Measurements from ENCODE around the gene LCMT1. TPM values are rescaled to one million over a fixed set of nuclear protein-coding genes. Genes with fewer than 3 reads are reported as not detected.
"Not testable (repeated sequence)": the region's sequence is repeated elsewhere in the genome, so short reads cannot be mapped to it uniquely, and the experiment has no call there.

Gene LCMT1
- total RNA-seq = 10 to 100 TPM; 37.9 to 41.3 TPM

GRCh38 chr16:25111403-25112166 is at the start of gene LCMT1:
TSS of gene LCMT1 (plus strand) at chr16:25111742. CDS start at chr16:25111884, 142 bp downstream.
- Mint-ChIP-seq H3K27ac (peak within 1 kb of the TSS; percentile 98), H3K4me1 (ENCODE audit: low read depth) (peaks cover 40% of the 10 kb centered on the region), H3K36me3 (ENCODE audit: low read depth) (peaks cover 7% of the 10 kb centered on the region), H3K9me3 (ENCODE audit: insufficient read depth) (no peaks in the 10 kb centered on the region), H3K4me3 (peak within 1 kb of the TSS; percentile 86), H3K27me3 (ENCODE audit: low read depth) (no peaks in the 10 kb centered on the region)
- POLR2A ChIA-PET = interaction anchor here (0.6 to 7.9 kb wide), 12 partner anchors 15 to 147 kb away, joined by 3 to 80 read pairs (median 6); partner anchors contain the start of gene ARHGAP17
- CTCF ChIA-PET = interaction anchor here (0.8 to 7.4 kb wide), 12 partner anchors 15 to 571 kb away, joined by 3 to 127 read pairs (median 4); no protein-coding TSS in a partner anchor
- DNase-seq = peak; percentile 96
- peak; percentile 96 for ATAC-seq

DNA sequence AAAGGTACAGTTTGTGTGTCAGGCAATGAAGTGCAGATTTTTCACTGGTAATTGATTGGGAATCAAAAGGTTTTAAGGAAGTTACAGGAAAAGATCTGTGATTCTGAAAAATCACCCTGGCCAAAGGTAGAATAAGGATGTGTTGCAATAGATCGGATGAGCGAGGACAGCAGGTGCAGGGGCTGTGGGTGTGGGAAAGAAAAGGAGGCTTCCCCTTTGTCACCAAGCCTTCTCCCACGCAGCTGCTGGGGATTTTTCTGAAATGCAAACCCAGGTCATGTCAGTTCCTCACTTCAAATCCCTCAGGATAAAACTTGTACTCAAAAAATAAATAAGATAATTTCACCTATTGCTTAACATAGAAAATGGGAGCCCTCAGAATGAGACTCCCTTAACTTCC is 48.4 kb upstream of the LCMT1 start:
- Mint-ChIP-seq H3K4me3 (no peak overlapping the region), H3K27ac (peak overlapping the region; percentile 70), H3K4me1 (ENCODE audit: low read depth) (peaks cover 71% of the 10 kb centered on the region), H3K27me3 (ENCODE audit: low read depth) (no peaks in the 10 kb centered on the region), H3K36me3 (ENCODE audit: low read depth) (peaks cover 12% of the 10 kb centered on the region), H3K9me3 (ENCODE audit: insufficient read depth) (no peaks in the 10 kb centered on the region)
- POLR2A ChIA-PET = interaction anchor here (1.0 to 3.9 kb wide), 4 partner anchors 14 to 48 kb away, joined by 3 to 30 read pairs (median 5); no protein-coding TSS in a partner anchor
- no peak for DNase-seq
- ATAC-seq = no peak
- CTCF ChIA-PET = interaction anchor here (1.4 kb wide), 1 partner anchor 44 kb away, joined by 4 read pairs; no protein-coding TSS in a partner anchor

DNA sequence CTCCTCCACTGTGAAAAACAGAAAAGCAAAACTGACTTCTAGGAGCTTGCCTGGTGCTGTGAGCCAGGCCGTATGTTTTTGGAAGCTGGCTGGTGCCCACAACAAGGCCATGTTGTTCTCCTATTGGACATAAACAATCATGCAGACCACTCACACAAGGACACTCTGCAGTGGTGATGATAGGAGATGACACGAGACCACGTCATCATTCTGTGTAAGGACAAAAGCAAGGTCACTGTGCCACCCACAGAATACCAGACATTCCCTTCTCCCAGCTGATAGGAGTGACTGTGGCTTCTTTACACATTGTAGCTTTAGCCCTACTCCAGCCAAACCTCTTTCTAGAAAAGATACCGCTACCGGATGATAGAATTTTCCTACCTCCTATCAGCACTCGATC is 47.7 kb upstream of the LCMT1 start:
- POLR2A ChIA-PET = interaction anchor here (1.0 to 3.9 kb wide), 4 partner anchors 15 to 47 kb away, joined by 3 to 30 read pairs (median 5); no protein-coding TSS in a partner anchor
- ATAC-seq (no peak), DNase-seq (no peak)
- no peak overlapping the region for H3K4me3 Mint-ChIP-seq
- CTCF ChIA-PET = interaction anchor here (1.4 kb wide), 1 partner anchor 43 kb away, joined by 4 read pairs; no protein-coding TSS in a partner anchor
- H3K27ac Mint-ChIP-seq = peak overlapping the region; percentile 70
- H3K9me3 Mint-ChIP-seq (ENCODE audit: insufficient read depth) = no peaks in the 10 kb centered on the region
- H3K36me3 Mint-ChIP-seq (ENCODE audit: low read depth) = peaks cover 17% of the 10 kb centered on the region
- H3K4me1 Mint-ChIP-seq (ENCODE audit: low read depth) = peaks cover 71% of the 10 kb centered on the region
- H3K27me3 Mint-ChIP-seq (ENCODE audit: low read depth) = no peaks in the 10 kb centered on the region

GRCh38 chr16:25064281-25064680 is 47.3 kb upstream of the LCMT1 start:
- not testable (repeated sequence) for DNase-seq; H3K4me3 Mint-ChIP-seq; ATAC-seq; H3K27me3 Mint-ChIP-seq (ENCODE audit: low read depth); H3K9me3 Mint-ChIP-seq (ENCODE audit: insufficient read depth)
- POLR2A ChIA-PET = interaction anchor here (1.0 to 4.0 kb wide), 4 partner anchors 15 to 47 kb away, joined by 3 to 28 read pairs (median 5); no protein-coding TSS in a partner anchor
- peaks cover 17% of the 10 kb centered on the region for H3K36me3 Mint-ChIP-seq (ENCODE audit: low read depth)
- peaks cover 71% of the 10 kb centered on the region for H3K4me1 Mint-ChIP-seq (ENCODE audit: low read depth)
- H3K27ac Mint-ChIP-seq = peak overlapping the region; percentile 51
- CTCF ChIA-PET = interaction anchor here (1.4 kb wide), 1 partner anchor 43 kb away, joined by 4 read pairs; no protein-coding TSS in a partner anchor

- Mint-ChIP-seq H3K4me3 (no peak overlapping the region), H3K4me1 (ENCODE audit: low read depth) (peaks cover 69% of the 10 kb centered on the region), H3K36me3 (ENCODE audit: low read depth) (peaks cover 17% of the 10 kb centered on the region), H3K27ac (no peak overlapping the region), H3K9me3 (ENCODE audit: insufficient read depth) (no peaks in the 10 kb centered on the region), H3K27me3 (ENCODE audit: low read depth) (no peaks in the 10 kb centered on the region)
- DNase-seq (no peak), ATAC-seq (no peak)
- ChIA-PET POLR2A (interaction anchor here (0.7 to 4.0 kb wide), 3 partner anchors 16 to 47 kb away, joined by 3 to 28 read pairs (median 3); partner anchors contain the start of gene LCMT1), CTCF (interaction anchor here (3.7 kb wide), 1 partner anchor 44 kb away, joined by 25 read pairs; no protein-coding TSS in a partner anchor)
Observed at GRCh38 chr16:25064937-25065336, 46.6 kb upstream of the LCMT1 start.

DNA sequence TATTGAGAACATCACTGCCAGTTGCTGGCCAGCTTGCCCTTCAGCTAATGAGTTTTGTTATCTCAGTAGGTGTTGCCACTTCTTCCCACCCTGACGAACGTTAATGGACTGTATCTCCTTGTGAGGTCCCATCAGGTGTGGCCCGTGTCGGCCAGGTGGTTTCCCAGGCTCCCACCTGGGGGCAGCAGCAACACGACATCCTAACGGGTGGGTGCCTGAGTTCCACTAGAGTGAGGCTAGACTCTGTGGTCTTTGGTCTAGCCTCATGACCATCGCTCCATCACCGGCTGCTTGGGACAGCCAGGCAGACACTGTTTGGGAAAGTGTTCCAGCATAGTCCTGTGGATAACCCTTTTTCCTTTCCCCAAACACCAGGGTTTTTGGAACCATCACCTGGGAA is 45.6 kb upstream of the LCMT1 start:
- no peaks in the 10 kb centered on the region for H3K27me3 Mint-ChIP-seq (ENCODE audit: low read depth)
- peak overlapping the region; percentile 87 for H3K27ac Mint-ChIP-seq
- no peak for DNase-seq
- POLR2A ChIA-PET = interaction anchor here (1.2 to 4.0 kb wide), 9 partner anchors 11 to 52 kb away, joined by 3 to 44 read pairs (median 13); partner anchors contain the start of gene LCMT1
- peaks cover 60% of the 10 kb centered on the region for H3K4me1 Mint-ChIP-seq (ENCODE audit: low read depth)
- no peak for ATAC-seq
- CTCF ChIA-PET = interaction anchor here (1.2 to 3.7 kb wide), 2 partner anchors 29 to 43 kb away, joined by 3 to 25 read pairs; no protein-coding TSS in a partner anchor
- H3K36me3 Mint-ChIP-seq (ENCODE audit: low read depth) = peaks cover 17% of the 10 kb centered on the region
- peak overlapping the region; percentile 84 for H3K4me3 Mint-ChIP-seq
- H3K9me3 Mint-ChIP-seq (ENCODE audit: insufficient read depth) = no peaks in the 10 kb centered on the region

GRCh38 chr16:25066426-25066746 is 45.2 kb upstream of the LCMT1 start:
- H3K36me3 Mint-ChIP-seq (ENCODE audit: low read depth) = peaks cover 16% of the 10 kb centered on the region
- ChIA-PET POLR2A (interaction anchor here (0.6 to 4.0 kb wide), 17 partner anchors 8 to 89 kb away, joined by 3 to 44 read pairs (median 5); partner anchors contain the start of gene LCMT1), CTCF (interaction anchor here (1.0 to 3.7 kb wide), 9 partner anchors 9 to 159 kb away, joined by 3 to 25 read pairs (median 4); no protein-coding TSS in a partner anchor)
- H3K9me3 Mint-ChIP-seq (ENCODE audit: insufficient read depth) = no peaks in the 10 kb centered on the region
- peak overlapping the region; percentile 84 for H3K4me3 Mint-ChIP-seq
- DNase-seq (no peak), ATAC-seq (no peak)
- H3K27me3 Mint-ChIP-seq (ENCODE audit: low read depth) = no peaks in the 10 kb centered on the region
- peak overlapping the region; percentile 87 for H3K27ac Mint-ChIP-seq
- peaks cover 55% of the 10 kb centered on the region for H3K4me1 Mint-ChIP-seq (ENCODE audit: low read depth)

DNA sequence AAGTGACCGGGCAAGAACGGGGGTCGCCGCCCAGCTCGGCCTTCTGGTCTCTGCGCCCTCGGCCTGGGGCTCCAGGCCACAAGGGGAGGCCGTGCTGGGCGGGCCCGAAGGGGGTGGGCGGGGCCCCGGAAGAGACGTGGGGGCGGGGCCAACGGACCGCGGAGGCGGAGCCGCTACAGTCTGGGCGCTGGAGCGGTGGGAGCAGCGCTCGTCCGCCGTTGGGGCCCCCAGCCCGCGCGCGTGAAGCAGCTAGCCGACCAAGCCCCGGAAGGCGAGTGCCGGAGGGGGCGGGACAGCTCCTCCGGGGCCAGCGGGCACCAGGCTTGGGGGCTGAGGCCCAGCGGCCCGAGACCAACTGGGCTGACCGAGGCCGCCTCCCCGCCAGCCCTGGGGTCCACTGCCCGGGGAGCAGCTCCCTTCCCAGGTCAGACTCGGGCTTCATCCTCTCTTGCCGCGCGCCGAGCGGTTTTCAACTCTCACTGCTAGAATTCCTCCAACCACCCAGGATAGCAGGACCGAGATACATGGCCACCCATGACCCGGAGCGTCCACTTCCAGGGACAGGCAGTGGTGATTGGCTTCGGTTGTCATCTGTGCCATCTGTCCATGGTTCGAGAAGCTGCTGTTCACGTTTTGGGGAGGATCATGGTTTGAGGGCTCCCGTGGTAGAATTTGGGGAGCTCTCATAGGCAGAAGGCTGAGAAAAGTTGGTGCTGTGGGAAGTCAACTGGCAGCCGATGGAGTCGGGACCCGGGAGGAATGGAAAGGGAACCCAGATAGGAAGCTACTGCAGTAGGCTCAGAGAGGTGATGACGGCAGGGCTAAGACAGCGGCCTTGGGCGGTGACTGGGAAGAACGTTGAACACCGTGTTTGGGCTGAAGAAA is 44.6 kb upstream of the LCMT1 start:
- Mint-ChIP-seq H3K9me3 (ENCODE audit: insufficient read depth) (no peaks in the 10 kb centered on the region), H3K4me3 (peak overlapping the region; percentile 84), H3K27ac (peak overlapping the region; percentile 87), H3K36me3 (ENCODE audit: low read depth) (peaks cover 13% of the 10 kb centered on the region), H3K4me1 (ENCODE audit: low read depth) (peaks cover 49% of the 10 kb centered on the region), H3K27me3 (ENCODE audit: low read depth) (no peaks in the 10 kb centered on the region)
- ATAC-seq (peak; percentile 96), DNase-seq (peak; percentile 90)
- ChIA-PET POLR2A (interaction anchor here (0.6 to 4.0 kb wide), 21 partner anchors 9 to 229 kb away, joined by 3 to 44 read pairs (median 4); partner anchors contain the start of gene LCMT1), CTCF (interaction anchor here (0.7 to 3.7 kb wide), 12 partner anchors 10 to 158 kb away, joined by 3 to 25 read pairs (median 4); no protein-coding TSS in a partner anchor)

- ChIA-PET CTCF (no interaction called here), POLR2A (no interaction called here)
- H3K27ac Mint-ChIP-seq = no peak overlapping the region
- H3K4me3 Mint-ChIP-seq = no peak overlapping the region
- no peaks in the 10 kb centered on the region for H3K36me3 Mint-ChIP-seq (ENCODE audit: low read depth)
- DNase-seq (no peak), ATAC-seq (no peak)
- peaks cover 2% of the 10 kb centered on the region for H3K4me1 Mint-ChIP-seq (ENCODE audit: low read depth)
- no peaks in the 10 kb centered on the region for H3K27me3 Mint-ChIP-seq (ENCODE audit: low read depth)
- no peaks in the 10 kb centered on the region for H3K9me3 Mint-ChIP-seq (ENCODE audit: insufficient read depth)
Observed at GRCh38 chr16:25073854-25074253, 37.7 kb upstream of the LCMT1 start.

DNA sequence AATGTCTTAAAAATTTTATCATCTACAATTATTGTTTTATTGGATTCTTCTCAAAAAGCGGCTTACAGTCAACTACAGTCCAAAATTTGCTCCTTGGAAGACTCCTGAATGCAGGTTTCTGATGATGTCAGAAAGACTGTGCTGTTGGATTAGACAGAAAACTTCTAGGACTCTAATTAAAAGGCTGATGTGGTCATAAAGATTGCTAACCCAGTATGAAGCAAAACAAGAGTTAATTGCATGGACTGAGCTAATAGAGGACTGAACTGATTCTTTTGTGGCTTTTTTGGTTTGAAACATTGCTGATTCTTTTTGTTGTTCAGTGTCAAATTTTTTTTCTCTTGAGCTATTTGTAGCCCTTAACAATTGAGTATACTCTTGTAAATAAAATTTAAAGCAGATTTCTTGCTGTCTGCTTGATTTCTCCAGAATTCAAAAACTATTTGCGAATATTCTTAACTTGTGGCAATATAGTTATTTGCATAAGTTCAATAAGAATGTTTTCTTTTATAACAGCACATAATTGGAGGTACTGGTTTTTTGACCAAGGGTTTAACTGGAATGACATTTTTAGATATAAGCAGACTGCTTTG is 33.1 kb upstream of the LCMT1 start:
- ChIA-PET POLR2A (interaction anchor here (0.6 kb wide), 1 partner anchor 11 kb away, joined by 3 read pairs; no protein-coding TSS in a partner anchor), CTCF (no interaction called here)
- Mint-ChIP-seq H3K27me3 (ENCODE audit: low read depth) (no peaks in the 10 kb centered on the region), H3K27ac (no peak overlapping the region), H3K36me3 (ENCODE audit: low read depth) (no peaks in the 10 kb centered on the region), H3K9me3 (ENCODE audit: insufficient read depth) (no peaks in the 10 kb centered on the region), H3K4me1 (ENCODE audit: low read depth) (peaks cover 3% of the 10 kb centered on the region), H3K4me3 (no peak overlapping the region)
- ATAC-seq (no peak), DNase-seq (no peak)
